GM19372 (cell line): Measurements from ENCODE around the gene TCEA2.

Source experiments
- ATAC-seq: cut with Tn5 transposase; IDR thresholded peaks from one replicate; pipeline ENCODE4 v1.9.1; 2021; ENCODE audit warnings: mild to moderate bottlenecking, low read depth, moderate library complexity; ENCODE audit not compliant: unreplicated experiment

Gene TCEA2

GRCh38 chr20:64047968-64048401 lies 15.0 kb upstream of the TCEA2 start:
- ATAC-seq, result no peak

DNA sequence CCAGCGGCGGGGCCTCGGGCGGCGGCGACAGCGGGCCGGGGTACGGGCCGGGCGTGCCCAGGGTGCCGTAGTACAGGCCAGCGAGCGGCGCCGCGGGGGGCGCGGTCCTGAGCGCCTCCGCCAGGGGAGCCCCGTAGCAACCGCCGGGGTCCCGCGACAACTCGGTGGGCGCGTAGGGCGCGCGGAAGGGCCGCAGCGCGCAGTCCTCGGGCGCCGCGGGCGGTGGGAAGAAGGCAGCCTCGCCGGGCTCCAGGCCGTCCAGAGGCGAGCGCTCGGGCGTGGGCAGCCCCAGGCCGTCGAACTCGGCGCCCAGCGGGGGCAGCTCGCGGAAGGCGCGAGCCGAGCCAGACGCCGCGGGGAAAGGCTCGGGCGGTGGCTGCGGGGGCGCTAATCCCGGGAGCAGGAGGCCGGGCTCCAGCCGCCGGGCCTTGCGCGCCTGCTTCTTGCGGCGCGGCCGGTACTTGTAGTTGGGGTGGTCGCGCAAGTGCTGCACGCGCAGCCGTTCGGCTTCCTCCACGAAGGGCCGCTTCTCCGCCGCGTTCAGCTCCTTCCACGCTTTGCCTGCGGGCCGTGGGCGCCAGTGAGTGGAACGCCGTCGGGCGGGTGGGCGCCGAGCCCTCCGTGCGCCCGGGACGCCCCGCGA lies 14.5 kb upstream of the TCEA2 start:
- no peak for ATAC-seq

- no peak for ATAC-seq
These were observed 13.7 kb upstream of the TCEA2 start, which contains the start of gene SOX18 for GRCh38 chr20:64049060-64049877. TSS of gene SOX18 (minus strand) at chr20:64049639. CDS start at chr20:64049516, 123 bp downstream.

GRCh38 chr20:64049878-64050260 lies 13.1 kb upstream of the TCEA2 start:
- ATAC-seq, result no peak

DNA sequence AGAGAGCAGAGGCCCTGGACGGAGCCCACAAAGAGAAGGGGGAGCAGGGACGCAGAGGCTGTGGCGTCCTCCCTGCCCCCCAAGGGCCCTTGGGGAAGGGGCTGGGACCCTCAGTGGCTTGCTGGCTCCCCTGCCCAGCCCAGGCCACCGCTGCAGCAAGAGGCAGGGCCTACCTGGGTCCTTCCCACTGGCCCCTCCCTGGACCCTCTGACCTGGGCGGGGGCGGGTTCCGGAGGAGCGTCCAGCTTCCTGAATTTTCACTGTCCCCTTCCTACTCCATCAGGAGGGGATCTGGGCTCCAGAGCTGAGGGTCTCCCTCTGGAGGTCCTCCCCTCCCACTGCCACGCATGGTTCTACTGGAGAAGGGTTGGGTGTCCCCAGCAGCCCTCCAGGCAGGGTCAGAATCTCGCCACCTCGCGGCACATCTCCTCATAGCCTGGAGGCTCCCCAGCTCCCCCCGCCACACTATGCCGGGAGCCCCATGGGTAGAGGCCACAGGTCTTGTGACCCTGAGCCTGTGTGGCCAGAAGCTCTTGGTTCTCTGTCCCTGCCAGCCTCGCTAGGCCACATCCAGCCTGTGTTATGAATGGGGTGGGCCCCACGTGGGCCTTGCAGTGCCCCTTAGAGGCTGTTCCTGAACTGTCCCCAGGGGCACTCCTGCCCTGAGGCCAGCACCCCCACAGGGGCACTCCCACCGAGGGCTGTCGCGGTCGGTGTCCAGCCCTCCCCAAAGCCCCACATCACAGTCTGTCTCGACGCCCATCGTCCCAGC lies 12.6 kb upstream of the TCEA2 start:
- ATAC-seq, result no peak

GRCh38 chr20:64051033-64051452 lies 12.0 kb upstream of the TCEA2 start:
- ATAC-seq, result no peak

- no peak for ATAC-seq
These were observed 11.3 kb upstream of the TCEA2 start for GRCh38 chr20:64051561-64052325.

DNA sequence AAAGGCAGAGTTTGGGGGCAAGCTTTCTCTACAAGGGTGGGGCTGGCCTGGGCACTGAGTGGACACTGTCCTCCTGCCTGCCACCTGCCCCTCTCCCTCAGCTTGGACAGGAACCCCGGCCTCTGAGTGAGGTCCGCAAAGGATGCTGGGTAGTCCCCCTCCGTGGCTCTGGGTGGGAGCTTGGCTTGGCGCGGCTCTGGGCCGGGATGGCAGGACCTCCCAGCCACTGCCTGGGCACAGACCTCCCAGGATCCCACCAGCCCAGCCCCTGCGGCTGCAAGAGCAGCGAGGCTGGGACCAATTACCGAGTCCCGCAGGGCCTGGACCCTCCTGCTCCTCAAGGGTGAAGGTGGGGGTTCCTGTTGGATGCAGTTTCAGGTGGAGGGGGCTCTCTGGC lies 10.7 kb upstream of the TCEA2 start:
- no peak for ATAC-seq

DNA sequence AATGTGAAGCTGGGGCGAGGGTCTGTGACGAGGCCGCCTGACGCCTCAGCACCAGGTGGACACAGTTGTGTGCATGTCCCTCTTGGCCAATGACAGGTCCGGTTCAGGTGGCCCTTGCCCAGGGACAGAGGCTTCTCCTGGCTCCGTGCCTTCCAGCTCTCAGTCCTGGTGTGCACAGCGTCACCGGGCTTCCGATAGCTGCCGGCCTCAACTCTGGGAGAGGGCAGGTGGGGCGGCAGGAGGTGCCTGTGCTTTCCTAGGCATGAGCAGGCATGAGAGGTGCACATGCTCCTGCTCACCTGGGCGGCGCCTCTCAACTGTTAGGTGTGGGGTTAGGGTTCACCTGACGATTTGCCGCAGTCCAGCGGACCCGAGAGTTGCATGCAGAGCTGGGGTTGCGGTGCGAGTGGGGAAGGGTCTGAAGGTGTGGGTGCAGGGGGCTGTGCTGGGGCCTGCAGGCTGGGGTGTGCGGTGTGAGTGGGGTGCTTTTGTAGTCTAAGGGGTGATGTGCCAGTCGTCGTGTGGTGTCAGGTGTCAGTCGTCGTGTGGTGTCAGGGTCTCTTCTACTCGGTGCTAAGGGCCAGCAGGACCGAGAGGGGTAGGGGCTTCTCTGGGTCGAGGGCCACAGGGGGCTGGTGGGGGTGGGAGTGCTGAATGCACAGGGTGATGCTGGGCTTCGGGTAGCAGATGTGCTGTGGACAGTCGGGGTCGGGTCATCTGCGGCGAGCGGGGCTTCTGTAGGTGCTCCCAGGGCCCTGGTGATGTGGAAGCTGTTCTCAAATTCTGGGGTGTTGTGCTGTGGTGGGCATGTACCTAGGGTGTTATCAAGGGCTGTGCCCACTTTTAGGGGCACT lies 9.8 kb upstream of the TCEA2 start:
- no peak for ATAC-seq

DNA sequence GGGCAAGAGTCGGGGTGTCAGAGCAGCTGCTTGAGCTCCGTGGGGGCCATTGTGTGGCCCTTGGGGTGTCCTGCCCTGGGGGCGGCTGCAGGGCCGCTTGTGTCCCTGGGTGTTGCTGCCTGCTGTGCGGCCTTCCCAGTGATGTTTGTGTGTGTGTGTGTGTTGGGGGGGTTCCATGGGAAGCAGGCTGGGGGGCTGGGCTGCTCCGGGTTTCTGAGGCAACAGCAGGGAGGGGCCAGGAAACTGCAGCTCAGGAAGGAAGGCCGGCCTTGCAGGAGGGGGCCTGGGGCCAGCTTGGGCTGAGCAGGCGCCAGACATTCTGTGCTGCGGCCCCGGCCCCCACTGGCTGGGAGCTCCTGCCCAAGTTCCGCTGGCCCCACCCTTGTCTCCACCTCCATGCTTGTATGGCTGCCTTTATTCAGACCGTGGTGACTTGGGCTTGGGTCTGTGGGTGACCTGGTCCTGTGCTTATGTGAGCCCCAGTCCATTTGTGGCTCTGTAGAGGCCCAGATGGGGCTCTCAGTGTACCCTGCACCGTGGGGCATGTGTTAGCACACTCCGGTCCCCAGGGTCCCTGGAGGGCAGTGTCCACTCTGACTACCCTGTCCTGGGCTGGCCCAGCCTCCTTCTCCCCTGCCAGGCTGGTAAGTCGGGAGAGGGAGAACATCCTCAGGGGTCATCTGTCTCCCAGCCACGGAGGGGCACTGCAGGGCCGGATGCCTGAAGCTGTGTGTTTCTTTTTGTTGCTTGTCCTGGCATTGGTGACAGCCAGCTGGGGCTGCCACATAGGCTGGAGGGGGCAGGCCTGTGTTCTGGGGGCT lies 8.9 kb upstream of the TCEA2 start:
- ATAC-seq, result no peak

- ATAC-seq, result no peak
These were observed 7.6 kb upstream of the TCEA2 start for GRCh38 chr20:64055396-64055892.

- no peak for ATAC-seq
These were observed 6.9 kb upstream of the TCEA2 start for GRCh38 chr20:64055893-64056638.

DNA sequence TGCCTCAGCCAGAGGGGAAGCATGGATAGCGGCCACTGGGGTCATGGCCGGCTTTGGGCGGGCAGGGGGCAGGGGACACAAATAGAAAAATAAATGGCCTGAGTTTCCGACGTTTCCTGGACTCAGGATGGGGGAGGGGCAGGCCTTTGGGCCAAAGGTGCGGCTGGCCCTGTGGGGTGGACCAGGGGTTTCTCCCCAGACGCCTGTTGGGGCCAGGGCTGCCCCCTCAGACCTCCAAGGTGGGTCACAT lies 6.4 kb upstream of the TCEA2 start:
- no peak for ATAC-seq

- ATAC-seq, result no peak
These were observed 5.9 kb upstream of the TCEA2 start for GRCh38 chr20:64056889-64057627.

GRCh38 chr20:64057628-64058498 lies 5.1 kb upstream of the TCEA2 start:
- ATAC-seq, result no peak

DNA sequence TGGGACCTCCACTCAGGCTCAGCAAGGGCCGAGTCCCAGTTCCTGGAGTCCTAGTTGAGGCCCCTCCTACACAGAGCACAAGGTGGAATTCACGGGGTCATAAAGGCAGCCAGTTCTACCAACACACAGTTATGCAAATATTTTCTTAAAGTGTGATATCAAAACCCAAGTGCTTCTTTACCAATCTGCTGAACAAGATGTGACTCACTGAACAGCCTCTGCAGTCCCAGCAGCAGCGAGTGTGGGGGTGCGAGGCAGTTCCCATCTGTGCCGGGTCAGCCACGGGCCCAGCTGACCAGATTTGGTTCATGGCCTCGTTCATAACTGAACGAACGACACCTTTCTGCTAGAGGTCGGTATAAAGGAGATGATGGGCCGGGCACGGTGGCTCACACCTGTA lies 4.5 kb upstream of the TCEA2 start:
- no peak for ATAC-seq

DNA sequence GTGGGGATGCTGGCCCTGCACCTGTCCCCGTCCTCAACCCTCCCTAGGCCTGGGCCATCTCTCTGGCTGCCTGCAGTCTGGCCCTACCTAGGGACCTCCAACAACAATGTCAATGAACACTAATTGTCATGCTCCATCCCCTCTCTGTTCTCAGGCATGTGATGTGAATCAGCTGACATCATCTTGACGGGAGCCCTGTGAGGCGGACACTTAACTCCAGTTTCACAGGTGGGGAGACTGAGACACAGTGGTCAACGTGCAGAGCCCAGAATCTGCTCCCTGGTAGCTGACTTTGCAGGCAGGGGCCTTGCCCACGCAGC lies 762 bp upstream of the TCEA2 start:
- ATAC-seq, result no peak
